IPS DF 4.7 (cell line): Measurements from ENCODE around the gene CFAP92.

Experiments
- DNase-seq: peaks from one replicate; pipeline ENCODE4 v3.0.0-alpha.2; 2013; ENCODE audit warnings: low spot score; ENCODE audit errors: extremely low read depth

CFAP92 gene, protein sequence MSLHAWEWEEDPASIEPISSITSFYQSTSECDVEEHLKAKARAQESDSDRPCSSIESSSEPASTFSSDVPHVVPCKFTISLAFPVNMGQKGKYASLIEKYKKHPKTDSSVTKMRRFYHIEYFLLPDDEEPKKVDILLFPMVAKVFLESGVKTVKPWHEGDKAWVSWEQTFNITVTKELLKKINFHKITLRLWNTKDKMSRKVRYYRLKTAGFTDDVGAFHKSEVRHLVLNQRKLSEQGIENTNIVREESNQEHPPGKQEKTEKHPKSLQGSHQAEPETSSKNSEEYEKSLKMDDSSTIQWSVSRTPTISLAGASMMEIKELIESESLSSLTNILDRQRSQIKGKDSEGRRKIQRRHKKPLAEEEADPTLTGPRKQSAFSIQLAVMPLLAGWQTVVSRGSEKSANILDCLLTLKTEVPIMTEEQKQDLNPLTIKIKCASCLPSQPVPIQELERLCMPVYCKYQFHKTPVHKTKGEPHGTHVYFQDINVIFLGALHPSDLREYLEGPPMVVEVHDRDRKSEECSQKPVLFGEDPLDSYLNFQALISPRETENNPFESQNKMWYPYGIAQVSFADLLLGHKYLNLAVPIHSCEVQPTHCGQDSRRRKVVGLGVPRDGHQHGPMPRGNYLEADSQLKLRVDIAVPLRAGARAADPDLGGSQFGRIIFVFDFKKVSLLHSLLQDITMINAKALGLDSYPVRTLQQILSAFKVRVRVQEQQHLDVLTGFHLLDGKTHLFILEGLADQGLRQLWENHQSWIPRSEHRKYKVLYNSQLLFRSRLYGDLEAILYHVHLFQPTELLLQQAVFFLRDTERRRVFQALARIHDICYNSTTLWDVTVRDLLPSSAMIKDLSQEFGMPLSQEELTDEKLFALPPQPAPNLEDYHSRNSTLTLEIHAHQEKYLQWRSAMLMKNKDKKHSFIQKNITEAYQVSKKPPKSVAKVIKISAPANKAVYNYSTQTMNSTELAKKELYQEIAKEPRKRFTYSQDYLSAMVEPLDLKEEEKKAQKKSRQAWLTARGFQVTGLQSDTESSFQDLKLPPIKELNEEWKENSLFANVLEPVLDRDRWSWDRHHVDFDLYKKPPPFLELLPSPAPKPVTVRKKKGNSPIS

GRCh38 chr3:128993461-128994172 lies at the start of gene CFAP92:
TSS of gene CFAP92 (minus strand) at chr3:128994076. CDS start at chr3:128993304, 772 bp downstream.
- DNase-seq = no peak

DNA sequence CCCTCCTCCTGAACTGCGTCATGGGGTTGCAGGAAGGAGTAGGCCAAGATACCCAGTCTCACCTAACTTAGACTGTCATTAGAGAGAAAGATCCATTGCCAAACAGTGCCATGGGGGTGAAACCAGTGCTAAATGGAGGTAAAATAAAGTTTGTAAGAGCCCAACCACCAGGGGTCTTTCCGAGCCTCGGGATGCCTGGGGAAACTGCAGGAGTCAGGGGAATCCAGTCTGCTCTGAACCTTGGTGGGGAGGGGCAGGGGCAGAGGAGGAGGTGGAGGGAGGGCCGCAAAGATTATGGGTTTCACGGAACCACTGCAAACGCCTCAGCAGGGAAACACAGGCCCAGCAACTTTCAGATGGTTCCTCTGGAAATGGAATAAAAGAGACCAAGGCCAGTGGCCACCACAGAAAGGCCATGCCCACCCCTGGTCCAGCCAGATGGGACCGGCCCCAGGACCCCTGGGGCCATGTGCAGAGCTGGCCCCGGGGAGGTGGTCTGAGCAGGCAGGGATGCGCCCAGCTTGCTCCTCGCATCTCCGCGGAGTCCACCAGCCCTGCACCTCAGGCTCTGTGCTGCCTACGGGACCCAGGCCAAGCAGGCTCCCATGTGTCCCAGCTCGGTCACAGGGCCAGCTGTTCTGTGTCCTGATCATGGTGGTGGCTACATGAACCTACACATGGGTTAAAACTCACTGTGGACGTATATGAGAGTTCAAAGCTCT lies 46.9 kb upstream of the CFAP92 start:
- no peak for DNase-seq

DNA sequence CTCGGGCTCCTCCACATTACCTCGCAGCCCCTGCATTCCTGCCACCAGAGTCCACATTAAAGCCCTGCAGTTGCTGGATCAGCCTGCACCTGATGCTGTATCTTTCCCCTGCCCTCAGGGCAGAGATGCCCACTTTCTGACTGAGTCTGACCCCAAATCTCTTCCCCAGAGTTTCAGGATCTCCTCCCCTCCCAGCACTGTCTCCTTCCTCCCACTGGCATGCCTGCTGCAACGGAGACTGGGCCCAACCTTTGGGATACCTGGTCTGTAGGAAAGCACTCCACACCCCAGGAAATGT lies 46.1 kb upstream of the CFAP92 start:
- DNase-seq = no peak

DNA sequence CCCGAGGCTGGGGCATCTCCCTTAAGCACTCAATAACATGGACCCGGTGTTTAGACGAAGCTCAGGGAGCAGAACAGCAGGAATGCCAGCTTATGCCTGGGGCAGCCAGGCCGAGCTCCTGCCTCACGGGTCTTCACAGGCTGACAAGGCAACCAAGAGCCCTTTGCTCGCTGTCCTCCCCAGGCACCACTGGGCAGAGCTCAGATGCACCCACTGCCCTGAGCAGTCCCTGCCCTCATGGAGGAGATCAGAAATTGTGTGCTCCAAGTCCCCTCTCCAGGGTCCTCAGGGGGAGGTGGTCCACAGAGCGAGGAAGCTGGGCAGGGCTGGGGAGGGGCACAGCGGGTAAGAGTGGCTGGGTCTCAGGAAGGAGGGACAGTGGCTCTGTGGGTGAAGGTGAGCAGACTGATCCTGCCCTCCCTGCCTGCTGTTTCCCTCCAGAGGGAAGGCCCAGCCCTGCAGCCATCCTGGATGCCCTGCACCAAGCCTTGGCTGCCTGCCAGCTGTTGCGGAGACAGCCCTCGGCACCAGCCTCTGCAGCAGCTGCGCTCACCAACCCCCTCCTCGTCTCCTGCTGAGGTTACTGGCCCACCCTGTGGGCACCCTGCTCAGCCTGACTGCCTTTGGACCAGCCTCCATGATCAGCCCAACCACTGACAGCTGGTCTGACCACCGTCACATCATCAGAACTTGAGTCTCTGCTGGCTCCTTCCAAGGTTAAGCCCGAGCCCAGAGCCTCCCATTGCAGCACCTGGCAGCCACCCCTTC lies 45.6 kb upstream of the CFAP92 start:
- DNase-seq = no peak

GRCh38 chr3:129038121-129038855 lies 44.4 kb upstream of the CFAP92 start:
- DNase-seq = no peak

DNA sequence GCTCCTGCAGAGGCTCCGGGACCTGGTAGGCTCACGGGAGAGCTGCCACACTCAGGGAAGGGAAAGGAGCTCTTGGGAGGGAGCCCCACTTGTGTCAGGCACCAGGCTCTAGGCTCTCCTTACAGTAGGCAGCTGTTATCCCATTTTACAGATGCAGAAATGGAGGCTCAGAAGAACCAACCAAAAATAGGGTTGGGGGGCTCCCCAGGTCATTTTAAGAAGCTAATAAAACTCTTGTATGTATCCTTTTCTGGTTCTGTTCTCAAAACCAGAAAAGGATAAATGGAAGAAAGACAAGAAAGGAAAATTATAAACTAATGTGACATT lies 43.2 kb upstream of the CFAP92 start:
- no peak for DNase-seq

DNA sequence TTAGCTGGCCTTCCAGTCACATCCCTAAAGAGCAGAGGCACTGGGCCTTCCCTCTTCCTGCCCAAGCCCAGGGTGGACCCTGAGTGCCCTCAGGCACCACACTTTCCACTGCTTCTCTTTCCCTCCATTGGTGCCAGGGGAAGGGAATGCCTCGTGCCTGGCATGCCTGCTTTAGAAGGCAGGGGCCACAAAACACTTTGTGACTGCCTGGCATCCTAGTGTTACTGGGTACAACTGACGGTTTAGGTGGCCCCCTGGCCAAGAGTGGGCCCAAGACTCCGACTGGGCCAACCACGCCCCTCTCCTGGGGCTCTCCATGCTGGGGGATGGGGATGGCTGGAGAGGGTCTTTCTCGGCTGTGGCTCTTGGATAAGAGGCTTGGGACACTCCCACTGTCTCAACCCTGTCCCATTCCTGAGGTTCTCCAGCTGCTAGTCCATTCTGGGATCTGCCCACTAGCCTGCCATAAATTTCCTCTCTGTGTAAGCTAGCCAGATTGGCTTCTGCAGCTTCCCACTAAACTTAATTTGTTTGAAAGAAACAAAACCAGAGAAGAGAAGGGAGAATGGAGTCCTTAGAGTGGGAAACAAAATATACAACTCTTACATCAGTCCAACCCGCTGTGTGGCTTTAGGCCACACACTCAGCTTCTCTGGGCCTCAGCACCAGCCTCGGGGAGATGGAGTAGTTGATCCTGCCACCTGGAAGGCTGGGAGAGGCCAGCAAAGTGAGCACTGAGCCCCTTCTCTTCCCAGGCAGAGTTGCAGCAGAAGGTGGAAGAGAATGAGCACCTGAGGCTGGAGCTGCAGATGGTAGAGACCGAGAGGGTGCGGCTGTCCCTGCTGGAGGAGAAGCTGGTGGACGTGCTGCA lies 42.6 kb upstream of the CFAP92 start:
- DNase-seq = no peak

DNA sequence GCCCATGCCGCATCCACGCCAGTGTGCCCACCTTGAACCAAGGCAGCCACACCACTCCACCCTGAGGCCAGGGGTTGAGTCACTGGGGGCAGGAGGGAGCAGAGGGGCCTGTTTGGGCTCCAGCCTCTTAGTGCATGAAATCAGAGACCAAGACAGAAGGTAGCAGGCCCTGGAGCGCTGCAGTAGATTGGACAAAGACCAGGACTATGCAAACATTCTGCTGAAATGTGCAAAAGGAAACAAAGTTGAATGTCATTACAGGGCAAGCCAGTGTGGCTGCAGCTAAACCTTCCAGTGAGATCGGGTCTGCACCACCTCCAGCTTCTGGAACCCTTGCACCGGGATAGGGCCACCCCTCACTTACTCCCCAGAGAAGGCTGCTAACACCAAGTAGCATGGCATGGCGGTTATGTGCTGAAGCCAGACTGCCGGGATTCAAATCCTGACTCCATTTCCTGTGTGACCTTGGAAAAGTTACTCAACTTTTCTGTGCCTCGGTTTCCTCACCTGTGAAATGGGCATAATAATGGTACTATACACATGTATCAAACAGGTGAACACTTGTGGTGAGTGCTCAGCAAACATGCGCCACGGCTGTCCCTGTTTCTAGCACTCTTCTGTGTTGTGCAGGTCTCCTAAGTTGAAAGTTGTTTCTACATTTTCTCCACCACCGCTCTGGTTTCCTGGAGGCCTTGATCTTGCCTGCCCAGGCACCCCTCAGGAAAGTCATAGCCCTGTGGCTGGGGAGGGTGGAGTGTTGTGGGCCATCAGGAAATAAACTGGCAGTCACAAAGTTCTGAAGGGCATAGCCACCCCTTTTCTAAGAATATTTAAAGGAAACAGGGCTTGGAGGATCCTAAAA lies 41.7 kb upstream of the CFAP92 start:
- no peak for DNase-seq

DNA sequence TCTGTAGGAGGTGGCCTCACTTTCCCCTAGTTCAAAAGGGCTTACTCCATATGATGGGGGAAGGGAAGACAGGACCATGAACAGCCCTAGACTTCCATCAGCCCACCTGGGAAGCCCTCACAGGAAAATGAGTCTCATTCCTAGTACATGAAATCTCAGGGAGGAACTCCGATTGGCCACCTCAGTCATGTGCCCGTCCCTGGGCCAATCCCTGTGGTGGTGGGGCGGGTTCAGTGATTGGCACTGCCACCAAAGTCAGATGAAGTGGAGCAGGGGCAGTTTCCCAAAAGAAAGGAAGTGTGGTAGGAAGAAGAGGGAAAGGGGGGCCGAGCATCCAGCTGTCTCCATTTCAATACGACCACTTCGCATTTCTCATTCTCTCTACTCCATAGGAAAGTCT lies 40.8 kb upstream of the CFAP92 start:
- no peak for DNase-seq

GRCh38 chr3:129033633-129034321 lies 39.9 kb upstream of the CFAP92 start:
- DNase-seq = no peak

DNA sequence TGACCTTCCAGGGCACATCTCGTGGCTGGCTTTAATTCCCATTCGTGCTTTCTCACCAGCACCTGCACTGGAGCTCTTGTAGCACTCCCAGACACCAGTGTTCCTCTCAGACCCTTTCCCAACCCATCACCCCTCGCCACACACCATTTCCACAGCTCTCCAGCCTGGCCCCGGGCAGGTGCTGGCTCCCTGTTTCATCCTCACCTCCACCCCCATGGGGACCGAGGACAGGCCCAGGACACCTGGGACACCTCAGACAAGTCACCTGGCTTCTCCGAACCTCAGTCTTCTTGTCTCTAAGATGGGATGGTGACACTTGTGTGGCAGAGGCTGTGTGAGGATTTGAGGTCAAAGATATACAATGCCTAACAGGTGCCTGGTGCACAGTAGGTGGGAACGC lies 39.3 kb upstream of the CFAP92 start:
- DNase-seq = no peak

- DNase-seq = no peak
These were observed 38.8 kb upstream of the CFAP92 start for GRCh38 chr3:129032716-129033115.

- no peak for DNase-seq
These were observed 37.8 kb upstream of the CFAP92 start for GRCh38 chr3:129031476-129032215.

GRCh38 chr3:129030611-129031010 lies 36.7 kb upstream of the CFAP92 start:
- DNase-seq = no peak

DNA sequence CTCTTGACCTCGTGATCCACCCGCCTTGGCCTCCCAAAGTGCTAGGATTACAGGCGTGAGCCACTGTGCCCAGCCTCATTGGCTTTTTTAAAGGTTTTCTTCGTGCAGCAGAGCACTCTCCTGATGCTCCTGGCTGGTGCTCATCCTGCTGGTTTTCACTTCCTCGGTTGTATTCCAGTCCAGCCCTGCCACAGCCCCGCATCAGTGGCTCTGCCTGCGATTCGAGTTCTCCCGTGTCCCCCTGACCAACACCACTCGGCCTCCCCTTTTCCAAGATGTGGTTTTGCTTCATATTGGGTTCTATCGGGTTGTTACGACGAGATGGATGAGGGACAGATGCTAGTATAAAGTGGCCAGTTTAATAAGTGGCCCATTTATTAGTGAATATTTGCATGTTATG lies 35.0 kb upstream of the CFAP92 start:
- no peak for DNase-seq

DNA sequence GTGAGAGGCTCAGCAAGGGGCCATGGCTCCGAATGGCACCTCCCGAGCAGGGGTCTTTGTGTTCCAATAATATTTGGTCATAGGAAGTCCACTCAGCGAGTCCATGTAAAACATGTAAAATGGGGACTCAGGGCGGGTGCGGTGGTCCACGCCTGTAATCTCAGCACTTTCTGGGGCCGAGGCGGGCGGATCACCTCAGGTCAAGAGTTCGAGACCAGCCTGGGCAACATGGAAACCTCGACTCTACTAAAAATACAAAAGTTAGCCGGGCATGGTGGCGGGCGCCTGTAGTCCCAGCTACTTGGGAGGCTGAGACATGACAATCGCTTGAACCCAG lies 33.6 kb upstream of the CFAP92 start:
- no peak for DNase-seq
